Lower leg skin (tissue), 3 donors: ENCODE data around the gene KCND2.

Experiments used
- CTCF ChIP-seq, 3 donors: fragments of 450-650 bp; IDR thresholded peaks; one replicate each; pipeline ENCODE4 v1.5.1; 2016; ENCODE audit warnings: antibody characterized with exemption in 3 of 3, mild to moderate bottlenecking in 3 of 3, moderate library complexity in 2 of 3
- POLR2A ChIP-seq, 2 donors: fragments of 450-650 bp; IDR thresholded peaks; one replicate each; pipeline ENCODE4 v1.6.1; 2016 to 2017; ENCODE audit warnings: antibody characterized with exemption in 2 of 2, mild to moderate bottlenecking in 1 of 2, moderate library complexity in 1 of 2

GRCh38 chr7:120227255-120227654, 45.7 kb upstream of the KCND2 start:
- TF ChIP-seq POLR2A (IDR thresholded peaks at IDR 0.05), result no peak
- TF ChIP-seq CTCF (IDR thresholded peaks at IDR 0.05), result no peak
